Stomach smooth muscle (tissue), 2 donors: ENCODE results near the gene PSEN2.
"Not testable (repeated sequence)": the region's sequence is repeated elsewhere in the genome, so short reads cannot be mapped to it uniquely, and the experiment has no call there.

Experiments
- H3K27ac ChIP-seq: one replicate; pipeline ENCODE4 v1.7.0; 2013; ENCODE audit warnings: mild to moderate bottlenecking, low read length, inconsistent platforms
- H3K27me3 ChIP-seq, 2 donors: one replicate each; pipeline ENCODE4 v1.7.0; 2013; ENCODE audit warnings: low read length in 2 of 2; ENCODE audit not compliant: insufficient read depth in 2 of 2, control insufficient read depth in 1 of 2
- H3K36me3 ChIP-seq, 2 donors: one replicate each; pipeline ENCODE4 v1.7.0; 2013; ENCODE audit warnings: low read length in 2 of 2; ENCODE audit not compliant: control insufficient read depth in 2 of 2, insufficient read depth in 2 of 2
- H3K4me1 ChIP-seq: one replicate; pipeline ENCODE4 v1.7.0; 2013; ENCODE audit warnings: low read length; ENCODE audit not compliant: control insufficient read depth, insufficient read depth
- H3K4me3 ChIP-seq, 2 donors: one replicate each; pipeline ENCODE4 v1.7.0; 2013; ENCODE audit warnings: low read length in 2 of 2
- H3K9ac ChIP-seq, 2 donors: one replicate each; pipeline ENCODE4 v1.7.0; 2013; ENCODE audit warnings: low read length in 2 of 2, mild to moderate bottlenecking in 1 of 2
- H3K9me3 ChIP-seq, 2 donors: one replicate each; pipeline ENCODE4 v1.7.0; 2013; ENCODE audit warnings: low read length in 2 of 2; ENCODE audit not compliant: control insufficient read depth in 2 of 2
- donor health status: healthy.
- donor health status: Pancreatic carcinoma.

PSEN2 gene

GRCh38 chr1:226831953-226832352 lies 38.5 kb upstream of the PSEN2 start:
- H3K9ac ChIP-seq, result no peak overlapping the region
- H3K36me3 ChIP-seq, result no peaks in the 10 kb centered on the region
- H3K4me3 ChIP-seq, result no peak overlapping the region
- no peak overlapping the region for H3K27ac ChIP-seq
- H3K4me1 ChIP-seq, result peaks cover 13% of the 10 kb centered on the region
- H3K27me3 ChIP-seq, result no peaks in the 10 kb centered on the region
- no peaks in the 10 kb centered on the region for H3K9me3 ChIP-seq

GRCh38 chr1:226832613-226833012 lies 37.8 kb upstream of the PSEN2 start:
- no peaks in the 10 kb centered on the region for H3K36me3 ChIP-seq
- H3K9me3 ChIP-seq, result no peaks in the 10 kb centered on the region
- H3K27ac ChIP-seq, result no peak overlapping the region
- no peak overlapping the region for H3K9ac ChIP-seq
- H3K4me3 ChIP-seq, result no peak overlapping the region
- no peaks in the 10 kb centered on the region for H3K27me3 ChIP-seq
- peaks cover 7% of the 10 kb centered on the region for H3K4me1 ChIP-seq

GRCh38 chr1:226834179-226834578 lies 36.2 kb upstream of the PSEN2 start:
- not testable (repeated sequence) for H3K4me1 ChIP-seq, H3K27me3 ChIP-seq, H3K4me3 ChIP-seq, H3K27ac ChIP-seq, H3K36me3 ChIP-seq, H3K9ac ChIP-seq, H3K9me3 ChIP-seq

- H3K9ac ChIP-seq, H3K27ac ChIP-seq, H3K4me1 ChIP-seq, H3K4me3 ChIP-seq, H3K36me3 ChIP-seq, H3K27me3 ChIP-seq, H3K9me3 ChIP-seq: not testable (repeated sequence)
These were observed 35.0 kb upstream of the PSEN2 start for GRCh38 chr1:226835396-226835795.

GRCh38 chr1:226837966-226838365 lies 32.5 kb upstream of the PSEN2 start:
- not testable (repeated sequence) for H3K9ac ChIP-seq, H3K4me3 ChIP-seq, H3K4me1 ChIP-seq, H3K9me3 ChIP-seq, H3K27me3 ChIP-seq, H3K36me3 ChIP-seq, H3K27ac ChIP-seq

- Histone ChIP-seq H3K9me3 (no peaks in the 10 kb centered on the region), H3K4me3 (no peak overlapping the region), H3K27ac (no peak overlapping the region), H3K4me1 (no peaks in the 10 kb centered on the region), H3K36me3 (no peaks in the 10 kb centered on the region), H3K27me3 (no peaks in the 10 kb centered on the region), H3K9ac (no peak overlapping the region)
These were observed 32.0 kb upstream of the PSEN2 start for GRCh38 chr1:226838456-226838855.

GRCh38 chr1:226845624-226846023 lies 24.8 kb upstream of the PSEN2 start:
- no peak overlapping the region for H3K9ac ChIP-seq
- H3K27me3 ChIP-seq, result no peaks in the 10 kb centered on the region
- H3K27ac ChIP-seq, result no peak overlapping the region
- no peaks in the 10 kb centered on the region for H3K36me3 ChIP-seq
- H3K4me1 ChIP-seq, result no peaks in the 10 kb centered on the region
- no peaks in the 10 kb centered on the region for H3K9me3 ChIP-seq
- no peak overlapping the region for H3K4me3 ChIP-seq

- no peaks in the 10 kb centered on the region for H3K4me1 ChIP-seq
- H3K9ac ChIP-seq, result no peak overlapping the region
- H3K27me3 ChIP-seq, result no peaks in the 10 kb centered on the region
- H3K4me3 ChIP-seq, result no peak overlapping the region
- H3K9me3 ChIP-seq, result no peaks in the 10 kb centered on the region
- no peak overlapping the region for H3K27ac ChIP-seq
- no peaks in the 10 kb centered on the region for H3K36me3 ChIP-seq
These were observed 23.6 kb upstream of the PSEN2 start for GRCh38 chr1:226846786-226847185.

GRCh38 chr1:226854548-226854947 lies 15.9 kb upstream of the PSEN2 start:
- not testable (repeated sequence) for H3K27ac ChIP-seq, H3K4me3 ChIP-seq, H3K27me3 ChIP-seq, H3K9ac ChIP-seq, H3K9me3 ChIP-seq, H3K4me1 ChIP-seq, H3K36me3 ChIP-seq

GRCh38 chr1:226862890-226863289 lies 7.5 kb upstream of the PSEN2 start:
- Histone ChIP-seq H3K27me3 (no peaks in the 10 kb centered on the region), H3K9ac (no peak overlapping the region), H3K27ac (no peak overlapping the region), H3K9me3 (no peaks in the 10 kb centered on the region), H3K4me1 (peaks cover 5% of the 10 kb centered on the region), H3K4me3 (no peak overlapping the region), H3K36me3 (no peaks in the 10 kb centered on the region)

GRCh38 chr1:226863446-226863845 lies 7.0 kb upstream of the PSEN2 start:
- Histone ChIP-seq H3K4me1 (peaks cover 5% of the 10 kb centered on the region), H3K36me3 (no peaks in the 10 kb centered on the region), H3K27me3 (no peaks in the 10 kb centered on the region), H3K9ac (no peak overlapping the region), H3K4me3 (no peak overlapping the region), H3K9me3 (no peaks in the 10 kb centered on the region), H3K27ac (no peak overlapping the region)

- H3K27ac ChIP-seq, result no peak overlapping the region
- no peaks in the 10 kb centered on the region for H3K27me3 ChIP-seq
- no peaks in the 10 kb centered on the region for H3K9me3 ChIP-seq
- peaks cover 5% of the 10 kb centered on the region for H3K4me1 ChIP-seq
- H3K4me3 ChIP-seq, result no peak overlapping the region
- H3K9ac ChIP-seq, result no peak overlapping the region
- no peaks in the 10 kb centered on the region for H3K36me3 ChIP-seq
These were observed 6.1 kb upstream of the PSEN2 start for GRCh38 chr1:226864311-226864710.
